Lung (tissue), 12 donors: Measurements from ENCODE around the gene NSA2. TPM values are rescaled to one million over a fixed set of nuclear protein-coding genes. Genes with fewer than 3 reads are reported as not detected.
A peak's percentile ranks its signal among the peaks of the same experiment; 100 is the strongest.

Experiments
- ATAC-seq: fragments of 200-7000 bp; cut with Tn5 transposase; one replicate; pipeline ENCODE4 v1.9.1; 2020; ENCODE audit warnings: moderate number of reproducible peaks; ENCODE audit not compliant: insufficient read depth, low FRiP score
- DNase-seq, 3 donors: peaks; one replicate each; pipeline ENCODE4 v3.0.0-alpha.2; 2013 to 2017
- H3K27ac ChIP-seq, 2 donors: one replicate each; pipeline ENCODE4 v1.5.1; 2013; ENCODE audit warnings: mild to moderate bottlenecking in 2 of 2, moderate library complexity in 2 of 2, control low read depth in 1 of 2, inconsistent platforms in 1 of 2, low read depth in 1 of 2, low read length in 1 of 2
- H3K27me3 ChIP-seq, 3 donors: one replicate each; pipeline ENCODE4 v1.5.1; 2013; ENCODE audit warnings: low read length in 2 of 3; ENCODE audit not compliant: control insufficient read depth in 3 of 3, insufficient read depth in 3 of 3
- H3K36me3 ChIP-seq, 4 donors: one replicate each; pipeline ENCODE4 v1.5.1; 2013; ENCODE audit warnings: low read length in 4 of 4, mild to moderate bottlenecking in 1 of 4, moderate library complexity in 1 of 4; ENCODE audit not compliant: control insufficient read depth in 4 of 4, insufficient read depth in 4 of 4
- H3K4me1 ChIP-seq, 5 donors: one replicate each; pipeline ENCODE4 v1.5.1; 2013; ENCODE audit warnings: low read length in 5 of 5, mild to moderate bottlenecking in 2 of 5, moderate library complexity in 1 of 5; ENCODE audit not compliant: control insufficient read depth in 5 of 5, insufficient read depth in 5 of 5
- H3K4me3 ChIP-seq: one replicate; pipeline ENCODE4 v1.5.1; 2013; ENCODE audit warnings: mild to moderate bottlenecking, control low read depth, moderate library complexity
- H3K9ac ChIP-seq, 2 donors: one replicate each; pipeline ENCODE4 v1.5.1; 2013; ENCODE audit warnings: low read length in 2 of 2, control low read depth in 1 of 2; ENCODE audit not compliant: insufficient read depth in 1 of 2
- H3K9me3 ChIP-seq, 4 donors: one replicate each; pipeline ENCODE4 v1.5.1; 2013; ENCODE audit warnings: low read length in 3 of 4, mild to moderate bottlenecking in 1 of 4, moderate library complexity in 1 of 4; ENCODE audit not compliant: control insufficient read depth in 4 of 4, insufficient read depth in 3 of 4
- CTCF ChIP-seq: IDR thresholded peaks from 2 replicates; pipeline ENCODE4 v1.5.1; 2012; ENCODE audit warnings: mild to moderate bottlenecking; ENCODE audit errors: control extremely low read depth, extremely low read depth
- WGBS, 2 donors: extraction: QIAGEN DNeasy Blood & Tissue Kit; methylation state at CpG; one replicate each; pipeline ENCODE4 v1.1.7; 2013; 5-methylcytosine and 5-hydroxymethylcytosine counted together
- polyA plus RNA-seq, 2 donors: library from polyadenylated mRNA; stranded (reverse); fragments of 200-250 nt; gene quantifications; one replicate each; pipeline ENCODE4 v1.2.1, GENCODE V29; 2013
- total RNA-seq, 2 donors: library from RNA; depleted of rRNA in 1 of 2; stranded (reverse); fragments of >200 nt in 1 of 2; gene quantifications; one replicate each; pipeline ENCODE4 v1.2.1, GENCODE V29; 2014 to 2021
- donor health status: control.
- donor health status: control.
- donor health status: Bipolar disorder and iron deficiency.
- donor health status: healthy.
- donor health status: DM: yes; HTN: yes; CAD: no.

The NSA2 gene
- total and polyA plus RNA-seq, 4 donors: 34.4 to 85.6 (median 72.5) TPM

- WGBS, 2 donors: 71 to 79% methylated on average over 27 of the region's 27 CpGs
- H3K4me3 ChIP-seq: no peak overlapping the region
- DNase-seq (no peak), ATAC-seq (no peak)
- TF ChIP-seq CTCF: no peak
- peaks cover 4 to 20% (median 7%) of the 10 kb centered on the region in 5 donors for H3K4me1 ChIP-seq
- H3K9ac ChIP-seq: peak overlapping the region; percentile 81 to 86
- H3K27ac ChIP-seq: no peak overlapping the region
- no peaks in the 10 kb centered on the region for H3K27me3 ChIP-seq
- H3K9me3 ChIP-seq: no peaks in the 10 kb centered on the region
- H3K36me3 ChIP-seq: peaks cover 2 to 15% (median 6%) of the 10 kb centered on the region in 4 donors
Measured at GRCh38 chr5:74765929-74766328, 1.1 kb upstream of the NSA2 start.

GRCh38 chr5:74766418-74766848, 616 bp upstream of the NSA2 start:
- Histone ChIP-seq H3K4me1 (peaks cover 4 to 20% (median 7%) of the 10 kb centered on the region in 5 donors), H3K27ac (peak overlapping the region; percentile 38 to 77), H3K27me3 (no peaks in the 10 kb centered on the region), H3K4me3 (peak overlapping the region; percentile 95), H3K9ac (peak overlapping the region; percentile 81 to 86), H3K9me3 (no peaks in the 10 kb centered on the region), H3K36me3 (peaks cover 2 to 15% (median 9%) of the 10 kb centered on the region in 4 donors)
- WGBS, 2 donors: 1% methylated on average over 10 of the region's 10 CpGs
- TF ChIP-seq CTCF: peak; percentile 23
- ATAC-seq: peak; percentile 55
- DNase-seq: peak in 2 of 3 donors; percentile 51 to 72

- DNase-seq: peak in 1 of 3 donors; percentile 61
- WGBS, 2 donors: 0% methylated on average over 9 of the region's 9 CpGs
- Histone ChIP-seq H3K27me3 (no peaks in the 10 kb centered on the region), H3K36me3 (peaks cover 1 to 15% (median 10%) of the 10 kb centered on the region in 4 donors), H3K4me1 (peaks cover 4 to 20% (median 7%) of the 10 kb centered on the region in 5 donors), H3K9ac (peak overlapping the region; percentile 63 to 85), H3K9me3 (no peaks in the 10 kb centered on the region), H3K4me3 (peak overlapping the region; percentile 94), H3K27ac (peak overlapping the region; percentile 54 to 92)
- no peak for TF ChIP-seq CTCF
- ATAC-seq: no peak
Measured at GRCh38 chr5:74767579-74767913, 497 bp downstream of the NSA2 start.

GRCh38 chr5:74772359-74772758, 5.3 kb downstream of the NSA2 start:
- H3K4me1 ChIP-seq: peaks cover 0 to 9% (median 7%) of the 10 kb centered on the region in 5 donors
- peak; percentile 27 for ATAC-seq
- peaks cover 9 to 28% (median 25%) of the 10 kb centered on the region in 4 donors for H3K36me3 ChIP-seq
- no peak overlapping the region for H3K27ac ChIP-seq
- no peaks in the 10 kb centered on the region for H3K27me3 ChIP-seq
- H3K4me3 ChIP-seq: no peak overlapping the region
- WGBS, 2 donors: 74 to 81% methylated on average over 7 of the region's 7 CpGs
- no peaks in the 10 kb centered on the region for H3K9me3 ChIP-seq
- no peak overlapping the region for H3K9ac ChIP-seq
- TF ChIP-seq CTCF: no peak
- peak in 1 of 3 donors; percentile 4 for DNase-seq
